HG03196 (cell line): Measurements from ENCODE around the gene COQ10B.

Experiments used
- ATAC-seq: cut with Tn5 transposase; IDR thresholded peaks from one replicate; pipeline ENCODE4 v1.9.1; 2021; ENCODE audit not compliant: unreplicated experiment

The COQ10B gene

GRCh38 chr2:197499594-197500502 lies 46.5 kb downstream of the COQ10B start, which contains the start of the genes HSPD1 and HSPE1:
Gene HSPD1, minus strand, starts transcription at chr2:197499840. Its CDS starts 992 bp downstream, at chr2:197498848.
Gene HSPE1, plus strand, starts transcription at chr2:197500379. Its CDS starts 58 bp downstream, at chr2:197500437.
- peak; percentile 82 for ATAC-seq

GRCh38 chr2:197500503-197501131 lies 47.3 kb downstream of the COQ10B start:
- ATAC-seq: no peak

- ATAC-seq: no peak
Observed at GRCh38 chr2:197502201-197502600, 48.8 kb downstream of the COQ10B start.

GRCh38 chr2:197502685-197503084 lies 49.3 kb downstream of the COQ10B start:
- no peak for ATAC-seq

- ATAC-seq: no peak
Observed at GRCh38 chr2:197504000-197504399, 50.6 kb downstream of the COQ10B start.

- no peak for ATAC-seq
Observed at GRCh38 chr2:197504512-197504911, 51.2 kb downstream of the COQ10B start.

- ATAC-seq: no peak
Observed at GRCh38 chr2:197506658-197507057, 53.3 kb downstream of the COQ10B start.

- no peak for ATAC-seq
Observed at GRCh38 chr2:197513915-197514314, 60.6 kb downstream of the COQ10B start.

- no peak for ATAC-seq
Observed at GRCh38 chr2:197514754-197515153, 61.4 kb downstream of the COQ10B start.

GRCh38 chr2:197515315-197515738 lies 62.0 kb downstream of the COQ10B start:
- ATAC-seq: peak; percentile 6

- peak; percentile 97 for ATAC-seq
Observed at GRCh38 chr2:197515739-197516392, 62.5 kb downstream of the COQ10B start, which contains the start of gene MOB4. Gene MOB4, plus strand, starts transcription at chr2:197516066. Its CDS starts 21 bp downstream, at chr2:197516087.

- peak; percentile 9 for ATAC-seq
Observed at GRCh38 chr2:197516393-197516761, 63.0 kb downstream of the COQ10B start.

GRCh38 chr2:197517150-197517549 lies 63.8 kb downstream of the COQ10B start:
- no peak for ATAC-seq
